Nephron progenitor cell (in vitro differentiated cells): ENCODE measurements around the gene MACROD2.

Experiments
- DNase-seq: peaks from one replicate; pipeline ENCODE4 v3.0.0; 2021
- H3K27ac Mint-ChIP-seq: 2 replicates; pipeline ENCODE4 v1.8.0; 2021; ENCODE audit warnings: mild to moderate bottlenecking, moderate library complexity, mixed read lengths
- H3K27me3 Mint-ChIP-seq: 2 replicates; pipeline ENCODE4 v1.8.0; 2021; ENCODE audit warnings: mild to moderate bottlenecking, low read depth, mixed read lengths; ENCODE audit not compliant: poor library complexity
- H3K36me3 Mint-ChIP-seq: 2 replicates; pipeline ENCODE4 v1.8.0; 2021; ENCODE audit warnings: low read depth, mixed read lengths
- H3K4me1 Mint-ChIP-seq: 2 replicates; pipeline ENCODE4 v1.8.0; 2021; ENCODE audit warnings: mixed read lengths
- H3K4me3 Mint-ChIP-seq: 2 replicates; pipeline ENCODE4 v1.8.0; 2021; ENCODE audit warnings: mild to moderate bottlenecking, moderate library complexity, mixed read lengths
- H3K9me3 Mint-ChIP-seq: 2 replicates; pipeline ENCODE4 v1.8.0; 2021; ENCODE audit warnings: mild to moderate bottlenecking, moderate library complexity, mixed read lengths
- TF ChIP-seq, protein P1 (sequence below): fragments of 200-600 bp; sonication (generic); IDR thresholded peaks from 2 replicates; pipeline ENCODE4 v1.5.0; 2021; ENCODE audit warnings: antibody characterized with exemption

MACROD2 gene

DNA sequence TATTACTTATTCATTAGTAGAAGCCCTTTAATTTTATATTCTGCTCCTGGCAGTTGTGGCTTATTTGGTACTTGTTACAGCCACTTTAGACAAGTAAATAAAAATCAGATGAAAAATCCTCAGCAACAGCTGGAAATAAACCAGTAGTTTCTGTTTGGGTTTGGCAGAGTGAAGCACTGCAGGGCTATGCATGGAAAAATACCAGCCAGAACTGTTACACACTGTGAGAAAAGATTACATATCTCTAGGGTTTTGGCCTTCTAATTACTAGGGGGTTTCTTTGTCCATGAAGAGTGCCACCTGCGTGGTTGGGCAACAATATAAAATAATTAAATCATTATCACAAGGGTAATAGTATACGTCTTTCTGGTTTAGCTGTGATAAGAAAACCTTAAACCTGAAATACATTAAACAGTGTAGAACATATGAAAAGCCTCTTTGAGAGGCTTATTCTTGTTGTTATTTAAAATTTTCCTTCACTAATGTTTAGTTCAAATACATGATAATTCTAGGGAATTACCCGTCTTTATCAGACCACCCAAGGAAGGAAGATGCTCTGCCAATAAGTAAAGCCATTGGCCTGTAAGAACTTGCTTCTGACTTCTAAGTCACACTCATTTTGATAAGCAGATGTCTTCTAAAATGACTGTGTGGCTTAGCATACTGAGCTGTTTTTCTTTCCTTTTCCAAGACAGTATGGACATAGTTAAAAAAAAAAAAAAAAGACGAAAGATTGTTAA is 662.1 kb downstream of the MACROD2 start:
- Mint-ChIP-seq H3K9me3 (no peaks in the 10 kb centered on the region), H3K27me3 (no peaks in the 10 kb centered on the region), H3K4me1 (no peaks in the 10 kb centered on the region), H3K36me3 (no peaks in the 10 kb centered on the region), H3K4me3 (no peak overlapping the region), H3K27ac (no peak overlapping the region)
- no peak for DNase-seq
- TF ChIP-seq, protein P1, sequence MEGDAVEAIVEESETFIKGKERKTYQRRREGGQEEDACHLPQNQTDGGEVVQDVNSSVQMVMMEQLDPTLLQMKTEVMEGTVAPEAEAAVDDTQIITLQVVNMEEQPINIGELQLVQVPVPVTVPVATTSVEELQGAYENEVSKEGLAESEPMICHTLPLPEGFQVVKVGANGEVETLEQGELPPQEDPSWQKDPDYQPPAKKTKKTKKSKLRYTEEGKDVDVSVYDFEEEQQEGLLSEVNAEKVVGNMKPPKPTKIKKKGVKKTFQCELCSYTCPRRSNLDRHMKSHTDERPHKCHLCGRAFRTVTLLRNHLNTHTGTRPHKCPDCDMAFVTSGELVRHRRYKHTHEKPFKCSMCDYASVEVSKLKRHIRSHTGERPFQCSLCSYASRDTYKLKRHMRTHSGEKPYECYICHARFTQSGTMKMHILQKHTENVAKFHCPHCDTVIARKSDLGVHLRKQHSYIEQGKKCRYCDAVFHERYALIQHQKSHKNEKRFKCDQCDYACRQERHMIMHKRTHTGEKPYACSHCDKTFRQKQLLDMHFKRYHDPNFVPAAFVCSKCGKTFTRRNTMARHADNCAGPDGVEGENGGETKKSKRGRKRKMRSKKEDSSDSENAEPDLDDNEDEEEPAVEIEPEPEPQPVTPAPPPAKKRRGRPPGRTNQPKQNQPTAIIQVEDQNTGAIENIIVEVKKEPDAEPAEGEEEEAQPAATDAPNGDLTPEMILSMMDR = no peak

DNA sequence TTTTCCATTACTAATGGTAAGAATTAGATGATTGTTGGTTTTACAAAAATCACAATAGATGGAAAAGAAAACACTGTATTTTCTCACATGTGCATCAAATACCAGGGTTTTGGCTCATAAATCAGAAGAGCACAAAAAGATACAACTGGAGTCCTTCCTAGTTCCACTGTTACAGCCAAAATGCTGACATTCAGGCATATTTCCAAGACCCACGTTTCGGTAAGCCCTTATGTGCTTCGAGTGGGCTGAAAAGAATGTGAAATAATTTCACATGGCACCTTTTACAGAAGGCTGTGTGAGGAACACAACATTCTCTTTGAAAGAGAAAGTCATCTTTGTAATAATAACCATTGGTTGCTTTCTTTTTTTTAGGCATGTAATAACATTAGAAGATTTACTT is 668.8 kb downstream of the MACROD2 start:
- Mint-ChIP-seq H3K4me3 (no peak overlapping the region), H3K27me3 (no peaks in the 10 kb centered on the region)

DNA sequence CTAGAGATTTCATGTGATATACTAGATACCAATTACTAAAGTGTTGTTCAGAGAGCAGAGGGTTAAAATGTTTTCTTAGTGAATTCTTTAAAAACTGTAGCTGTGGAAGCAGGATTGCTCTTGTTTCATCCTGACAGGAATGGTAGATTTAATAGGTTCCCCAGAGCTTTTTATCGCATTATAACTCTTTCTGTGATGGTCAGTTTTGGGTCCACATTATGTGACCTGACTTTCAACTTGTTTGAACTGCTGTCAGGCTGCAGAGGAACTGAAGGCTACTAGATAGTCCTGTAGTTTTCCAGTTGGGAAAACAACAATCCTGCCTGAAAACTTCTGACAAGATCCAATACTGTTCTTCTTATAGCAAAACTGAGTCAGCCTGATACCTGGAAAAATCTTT is 671.4 kb downstream of the MACROD2 start:
- DNase-seq = no peak
- H3K4me1 Mint-ChIP-seq = peaks cover 22% of the 10 kb centered on the region
- no peak overlapping the region for H3K27ac Mint-ChIP-seq
- H3K9me3 Mint-ChIP-seq = no peaks in the 10 kb centered on the region
- TF ChIP-seq, protein P1 = no peak
- no peak overlapping the region for H3K4me3 Mint-ChIP-seq
- H3K36me3 Mint-ChIP-seq = no peaks in the 10 kb centered on the region
- no peaks in the 10 kb centered on the region for H3K27me3 Mint-ChIP-seq

More for the DNA sequence above, 668.8 kb downstream of the MACROD2 start:
- no peak for DNase-seq
- Mint-ChIP-seq H3K9me3 (no peaks in the 10 kb centered on the region), H3K36me3 (no peaks in the 10 kb centered on the region), H3K27ac (no peak overlapping the region), H3K4me1 (peaks cover 22% of the 10 kb centered on the region)
- TF ChIP-seq, protein P1 = no peak

DNA sequence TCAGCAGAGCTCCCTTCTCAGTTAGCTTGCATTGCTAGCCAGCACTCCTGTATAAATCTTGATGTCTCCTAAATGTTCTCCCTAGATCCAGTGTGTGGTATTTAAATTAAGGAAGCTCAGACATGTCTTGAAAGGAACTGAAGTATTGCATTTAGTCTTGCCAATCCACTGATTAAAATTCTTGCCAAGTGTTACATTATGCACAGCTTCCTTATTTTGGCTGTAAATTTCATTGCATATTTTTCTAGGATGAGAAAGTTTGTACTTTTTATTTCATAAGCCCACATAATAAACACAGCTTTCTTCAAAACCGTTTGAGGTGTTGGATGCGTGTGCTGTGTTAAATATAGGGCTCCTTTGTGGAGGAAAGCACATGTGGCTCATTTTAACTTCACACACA is 671.9 kb downstream of the MACROD2 start:
- H3K27ac Mint-ChIP-seq = no peak overlapping the region
- H3K27me3 Mint-ChIP-seq = no peaks in the 10 kb centered on the region
- H3K4me3 Mint-ChIP-seq = no peak overlapping the region
- TF ChIP-seq, protein P1 = no peak
- DNase-seq = no peak
- H3K4me1 Mint-ChIP-seq = peaks cover 22% of the 10 kb centered on the region
- H3K9me3 Mint-ChIP-seq = no peaks in the 10 kb centered on the region
- no peaks in the 10 kb centered on the region for H3K36me3 Mint-ChIP-seq

DNA sequence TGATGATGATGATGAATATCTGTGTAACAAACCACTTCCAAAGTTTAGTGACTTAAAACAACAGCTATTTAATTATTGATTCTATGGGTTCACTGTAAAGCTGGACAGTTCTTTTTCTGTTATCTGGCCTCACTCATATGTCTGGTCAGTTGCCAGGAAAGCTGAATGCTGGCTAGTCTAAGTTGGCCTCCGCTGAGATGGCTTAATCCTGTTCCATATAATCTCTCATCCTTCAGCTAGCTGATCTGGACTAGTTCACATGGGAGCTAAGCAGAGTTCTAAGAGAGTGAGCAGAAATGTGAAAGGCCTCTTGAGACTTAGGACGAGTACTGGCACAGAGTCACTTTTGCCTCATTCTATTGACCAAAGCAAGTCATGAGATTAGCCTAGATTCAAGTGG is 676.8 kb downstream of the MACROD2 start:
- no peak overlapping the region for H3K27ac Mint-ChIP-seq
- H3K4me3 Mint-ChIP-seq = no peak overlapping the region
- TF ChIP-seq, protein P1 = no peak
- H3K9me3 Mint-ChIP-seq = peaks cover 10% of the 10 kb centered on the region
- H3K4me1 Mint-ChIP-seq = peaks cover 9% of the 10 kb centered on the region
- no peaks in the 10 kb centered on the region for H3K27me3 Mint-ChIP-seq
- peaks cover 4% of the 10 kb centered on the region for H3K36me3 Mint-ChIP-seq
- DNase-seq = no peak

DNA sequence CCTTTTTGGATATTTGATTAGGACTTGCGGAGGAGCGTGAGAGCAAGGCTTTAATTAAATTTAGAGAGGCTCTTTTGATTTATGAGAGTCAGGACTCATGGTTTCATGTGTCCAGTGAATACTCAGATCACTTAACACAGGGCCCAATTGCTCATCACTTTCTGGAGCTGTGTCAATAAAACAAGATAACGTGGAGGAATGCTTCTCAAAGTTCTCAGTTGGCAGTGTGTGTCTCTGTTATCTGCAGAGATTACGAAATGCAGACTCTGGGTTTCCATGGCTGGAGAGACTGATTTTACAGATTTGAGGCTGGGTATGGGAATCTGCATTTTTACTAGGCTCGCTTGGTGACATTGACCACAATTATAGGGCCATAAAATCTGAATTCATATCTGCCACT is 677.8 kb downstream of the MACROD2 start:
- Mint-ChIP-seq H3K27me3 (no peaks in the 10 kb centered on the region), H3K4me1 (peaks cover 5% of the 10 kb centered on the region), H3K4me3 (no peak overlapping the region), H3K27ac (no peak overlapping the region), H3K36me3 (peaks cover 4% of the 10 kb centered on the region), H3K9me3 (peaks cover 10% of the 10 kb centered on the region)
- TF ChIP-seq, protein P1 = no peak
- DNase-seq = no peak
